ENCODE measurements around the gene SLC6A5.

DNA sequence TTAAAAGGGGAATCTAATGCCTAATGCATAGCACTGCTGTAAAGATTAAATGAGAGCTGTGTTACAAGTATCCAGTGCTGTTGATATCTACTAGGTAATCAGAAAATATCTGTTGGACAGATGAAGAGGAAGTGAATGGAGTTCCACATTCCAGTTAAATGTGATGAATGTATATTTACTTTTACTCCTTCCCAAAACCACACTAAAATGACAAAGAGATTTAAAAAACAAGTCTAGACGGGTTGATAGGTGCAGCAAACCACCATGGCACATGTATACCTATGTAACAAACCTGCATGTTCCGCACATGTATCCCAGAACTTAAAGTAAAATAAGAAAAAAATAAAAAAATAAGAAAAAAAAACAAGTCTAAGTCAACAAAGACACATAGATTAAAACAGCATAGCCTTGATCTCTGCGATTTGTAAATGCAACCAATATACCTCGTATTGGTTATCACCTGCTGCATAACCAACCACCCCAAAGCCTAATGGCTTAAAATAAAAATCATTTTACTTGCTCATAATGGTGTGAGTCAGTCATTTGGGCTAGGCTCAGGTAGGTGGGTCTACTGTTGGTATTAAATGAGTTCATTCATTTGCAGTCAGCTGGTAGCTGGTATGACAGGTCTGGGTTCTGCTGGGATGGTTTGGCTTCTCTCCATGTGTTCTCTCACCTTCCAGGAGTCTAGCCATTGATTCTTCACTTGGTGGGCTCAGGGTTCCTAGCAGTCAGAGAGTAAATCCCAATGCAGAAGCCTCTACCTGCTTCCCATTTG, 39.7 kb upstream of the SLC6A5 start:
- TF ChIP-seq, protein P1, sequence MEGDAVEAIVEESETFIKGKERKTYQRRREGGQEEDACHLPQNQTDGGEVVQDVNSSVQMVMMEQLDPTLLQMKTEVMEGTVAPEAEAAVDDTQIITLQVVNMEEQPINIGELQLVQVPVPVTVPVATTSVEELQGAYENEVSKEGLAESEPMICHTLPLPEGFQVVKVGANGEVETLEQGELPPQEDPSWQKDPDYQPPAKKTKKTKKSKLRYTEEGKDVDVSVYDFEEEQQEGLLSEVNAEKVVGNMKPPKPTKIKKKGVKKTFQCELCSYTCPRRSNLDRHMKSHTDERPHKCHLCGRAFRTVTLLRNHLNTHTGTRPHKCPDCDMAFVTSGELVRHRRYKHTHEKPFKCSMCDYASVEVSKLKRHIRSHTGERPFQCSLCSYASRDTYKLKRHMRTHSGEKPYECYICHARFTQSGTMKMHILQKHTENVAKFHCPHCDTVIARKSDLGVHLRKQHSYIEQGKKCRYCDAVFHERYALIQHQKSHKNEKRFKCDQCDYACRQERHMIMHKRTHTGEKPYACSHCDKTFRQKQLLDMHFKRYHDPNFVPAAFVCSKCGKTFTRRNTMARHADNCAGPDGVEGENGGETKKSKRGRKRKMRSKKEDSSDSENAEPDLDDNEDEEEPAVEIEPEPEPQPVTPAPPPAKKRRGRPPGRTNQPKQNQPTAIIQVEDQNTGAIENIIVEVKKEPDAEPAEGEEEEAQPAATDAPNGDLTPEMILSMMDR (IDR thresholded peaks at IDR 0.05), result no peak
- TF ChIP-seq EP300 (IDR thresholded peaks at IDR 0.05), result no peak
